ENCODE measurements around the gene HDDC3. TPM values are rescaled to one million over a fixed set of nuclear protein-coding genes. Genes with fewer than 3 reads are reported as not detected.

HDDC3 gene
- total RNA-seq, 2 donors from 2014 or later: 11.5 to 13.1 TPM

DNA sequence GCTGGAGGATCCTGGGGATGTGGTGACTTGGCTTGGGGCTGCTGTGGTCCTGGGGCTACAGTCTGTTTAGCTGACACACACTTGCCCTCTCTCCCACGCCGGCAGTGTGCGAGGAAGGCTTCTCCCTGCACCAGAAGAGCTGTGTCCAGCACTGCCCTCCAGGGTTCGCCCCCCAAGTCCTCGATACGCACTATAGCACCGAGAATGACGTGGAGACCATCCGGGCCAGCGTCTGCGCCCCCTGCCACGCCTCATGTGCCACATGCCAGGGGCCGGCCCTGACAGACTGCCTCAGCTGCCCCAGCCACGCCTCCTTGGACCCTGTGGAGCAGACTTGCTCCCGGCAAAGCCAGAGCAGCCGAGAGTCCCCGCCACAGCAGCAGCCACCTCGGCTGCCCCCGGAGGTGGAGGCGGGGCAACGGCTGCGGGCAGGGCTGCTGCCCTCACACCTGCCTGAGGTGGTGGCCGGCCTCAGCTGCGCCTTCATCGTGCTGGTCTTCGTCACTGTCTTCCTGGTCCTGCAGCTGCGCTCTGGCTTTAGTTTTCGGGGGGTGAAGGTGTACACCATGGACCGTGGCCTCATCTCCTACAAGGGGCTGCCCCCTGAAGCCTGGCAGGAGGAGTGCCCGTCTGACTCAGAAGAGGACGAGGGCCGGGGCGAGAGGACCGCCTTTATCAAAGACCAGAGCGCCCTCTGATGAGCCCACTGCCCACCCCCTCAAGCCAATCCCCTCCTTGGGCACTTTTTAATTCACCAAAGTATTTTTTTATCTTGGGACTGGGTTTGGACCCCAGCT, 51.0 kb downstream of the HDDC3 start:
- no peak overlapping the region for H3K4me3 ChIP-seq
- TF ChIP-seq, protein P1, sequence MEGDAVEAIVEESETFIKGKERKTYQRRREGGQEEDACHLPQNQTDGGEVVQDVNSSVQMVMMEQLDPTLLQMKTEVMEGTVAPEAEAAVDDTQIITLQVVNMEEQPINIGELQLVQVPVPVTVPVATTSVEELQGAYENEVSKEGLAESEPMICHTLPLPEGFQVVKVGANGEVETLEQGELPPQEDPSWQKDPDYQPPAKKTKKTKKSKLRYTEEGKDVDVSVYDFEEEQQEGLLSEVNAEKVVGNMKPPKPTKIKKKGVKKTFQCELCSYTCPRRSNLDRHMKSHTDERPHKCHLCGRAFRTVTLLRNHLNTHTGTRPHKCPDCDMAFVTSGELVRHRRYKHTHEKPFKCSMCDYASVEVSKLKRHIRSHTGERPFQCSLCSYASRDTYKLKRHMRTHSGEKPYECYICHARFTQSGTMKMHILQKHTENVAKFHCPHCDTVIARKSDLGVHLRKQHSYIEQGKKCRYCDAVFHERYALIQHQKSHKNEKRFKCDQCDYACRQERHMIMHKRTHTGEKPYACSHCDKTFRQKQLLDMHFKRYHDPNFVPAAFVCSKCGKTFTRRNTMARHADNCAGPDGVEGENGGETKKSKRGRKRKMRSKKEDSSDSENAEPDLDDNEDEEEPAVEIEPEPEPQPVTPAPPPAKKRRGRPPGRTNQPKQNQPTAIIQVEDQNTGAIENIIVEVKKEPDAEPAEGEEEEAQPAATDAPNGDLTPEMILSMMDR (IDR thresholded peaks at IDR 0.05): no peak
- H3K4me1 ChIP-seq (ENCODE audit: control insufficient read depth in 1 of 2, low read depth in 2 of 2): peaks cover 27 to 32% of the 10 kb centered on the region in 2 donors
- H3K27me3 ChIP-seq (replicated peaks; ENCODE audit: insufficient read depth): no peaks in the 10 kb centered on the region
- DNase-seq (ENCODE audit: low spot score) (no peak), ATAC-seq (ENCODE audit: insufficient number of reproducible peaks, low FRiP score, low read depth) (no peak)
- H3K36me3 ChIP-seq: peaks cover 54% of the 10 kb centered on the region
- H3K9me3 ChIP-seq: no peaks in the 10 kb centered on the region
- H3K27ac ChIP-seq: no peak overlapping the region

- no peaks in the 10 kb centered on the region for H3K9me3 ChIP-seq
- peaks cover 61% of the 10 kb centered on the region for H3K36me3 ChIP-seq
- TF ChIP-seq, protein P1 (IDR thresholded peaks at IDR 0.05): no peak
Measured at GRCh38 chr15:90880381-90881145, 51.8 kb downstream of the HDDC3 start.

More at GRCh38 chr15:90880381-90881145, 51.8 kb downstream of the HDDC3 start:
- DNase-seq (ENCODE audit: low spot score): no peak
- Histone ChIP-seq H3K27me3 (replicated peaks; ENCODE audit: insufficient read depth) (no peaks in the 10 kb centered on the region), H3K4me3 (no peak overlapping the region), H3K4me1 (ENCODE audit: control insufficient read depth in 1 of 2, low read depth in 2 of 2) (peaks cover 20 to 25% of the 10 kb centered on the region in 2 donors), H3K27ac (no peak overlapping the region)
- no peak for ATAC-seq (ENCODE audit: insufficient number of reproducible peaks, low FRiP score, low read depth)

Other genes starting within 250 kb of the HDDC3 start
- gene BLM, start 215.2 kb downstream of the HDDC3 start, total RNA-seq: under 1 TPM; 0.49 to 0.81 TPM
- 10 to 100 TPM; 78.4 to 89.7 TPM for gene FURIN, start 64.0 kb downstream of the HDDC3 start, total RNA-seq
- gene FES, start 48.0 kb downstream of the HDDC3 start, total RNA-seq: 10 to 100 TPM; 54.2 to 86.3 TPM
- gene MAN2A2, start 29.2 kb downstream of the HDDC3 start, total RNA-seq: 10 to 100 TPM; 59.7 to 68.4 TPM
- gene UNC45A, start 2.7 kb upstream of the HDDC3 start, total RNA-seq: 10 to 100 TPM; 54.0 to 65.5 TPM
- 10 to 100 TPM in 1 of 2 donors, 1 to 10 TPM in 1; 8.6 to 23.7 TPM for gene RCCD1, start 22.3 kb upstream of the HDDC3 start, total RNA-seq
- gene PRC1, start 62.0 kb upstream of the HDDC3 start, total RNA-seq: 10 to 100 TPM in 1 of 2 donors, 1 to 10 TPM in 1; 5.1 to 20.5 TPM
- gene VPS33B, start 90.0 kb upstream of the HDDC3 start, total RNA-seq: 10 to 100 TPM in 1 of 2 donors, 1 to 10 TPM in 1; 7.3 to 12.2 TPM
- gene SV2B, start 167.7 kb upstream of the HDDC3 start, total RNA-seq: 1 to 10 TPM in 1 of 2 donors, not detected in 1; 2.6 TPM